HepG2 (cell line): Measurements from ENCODE around the gene FAM83G. TPM values are rescaled to one million over a fixed set of nuclear protein-coding genes. Genes with fewer than 3 reads are reported as not detected.

Experiments
- ATAC-seq: fragments of 200-7000 bp; cut with Tn5 transposase; 3 replicates; pipeline ENCODE4 v1.9.1; 2020; ENCODE audit warnings: mild to moderate bottlenecking, moderate library complexity
- BruUV-seq: library from RNA; stranded (reverse); fragments of 400-500 nt; replicated peaks from 2 replicates; lab custom pipeline; 2021; lab: Mats Ljungman, UMichigan
- CTCF ChIA-PET: fragments of 300-600 bp; formaldehyde crosslinking; extraction: SDS; loops from one replicate; lab custom pipeline; 2021; ENCODE audit warnings: low total read pairs, inconsistent platforms, low intra/inter-chr PET ratio; lab: Yijun Ruan, JAX
- POLR2A ChIA-PET: fragments of 350-600 bp; sonication (Branson Sonifier 250); formaldehyde crosslinking; loops from one replicate; lab custom pipeline; 2020; ENCODE audit warnings: antibody characterized with exemption, inconsistent platforms; lab: Yijun Ruan, JAX
- DNase-seq: peaks from one replicate; pipeline ENCODE4 v3.0.0-alpha.2; 2015; ENCODE audit warnings: low spot score
- FAIRE-seq: peaks from 3 replicates; lab custom pipeline; 2011; peaks lifted over from hg19 to GRCh38; lab: Jason Lieb, UNC
- H2AFZ ChIP-seq: one replicate; pipeline ENCODE4 v1.6.1; 2011; ENCODE audit warnings: low read length, inconsistent platforms
- H3K27ac ChIP-seq: fragments of 300-600 bp; 3 replicates; pipeline ENCODE4 v1.8.0; 2011; ENCODE audit warnings: mixed run types, mild to moderate bottlenecking, mixed read lengths, low read length, inconsistent platforms; ENCODE audit not compliant: insufficient read depth; ENCODE audit errors: extremely low read length
- H3K27me3 ChIP-seq, 2 experiments: fragments of 200-600 bp in 1 of 2; 2 replicates in 1 of 2; 3 replicates in 1 of 2; pipeline versions ENCODE4 v1.6.0 to v1.8.0; 2011; ENCODE audit warnings: low read length in 2 of 2, mild to moderate bottlenecking in 2 of 2, moderate library complexity in 2 of 2, inconsistent platforms in 1 of 2; ENCODE audit not compliant: insufficient read depth in 2 of 2, control insufficient read depth in 1 of 2
- H3K36me3 ChIP-seq, 2 experiments: fragments of 200-600 bp in 1 of 2; replicated peaks in 1 of 2; 2 replicates in 1 of 2; 3 replicates in 1 of 2; pipeline versions ENCODE4 v1.5.1 to v1.8.0; 2011; ENCODE audit warnings: low read length in 2 of 2, inconsistent platforms in 1 of 2; ENCODE audit not compliant: insufficient read depth in 2 of 2, control insufficient read depth in 1 of 2
- H3K4me1 ChIP-seq: 2 replicates; pipeline ENCODE4 v1.5.1; 2012; ENCODE audit warnings: low read length, inconsistent platforms; ENCODE audit not compliant: insufficient read depth
- H3K4me2 ChIP-seq: 2 replicates; pipeline ENCODE4 v1.6.0; 2011; ENCODE audit warnings: low read depth, low read length, inconsistent platforms
- H3K4me3 ChIP-seq, 3 experiments: fragments of 200-600 bp in 1 of 3; sonication (generic), shearing (Covaris generic) in 1 of 3; replicated peaks in 1 of 3; 2 replicates each; pipeline ENCODE4 v1.5.1; 2011 to 2016; ENCODE audit warnings: low read length in 3 of 3, inconsistent platforms in 2 of 3, low read depth in 2 of 3, mild to moderate bottlenecking in 2 of 3, control low read depth in 1 of 3, mixed read lengths in 1 of 3; ENCODE audit not compliant: insufficient read depth in 1 of 3
- H3K79me2 ChIP-seq: one replicate; pipeline ENCODE4 v1.6.1; 2011; ENCODE audit warnings: low read length, inconsistent platforms; ENCODE audit not compliant: insufficient read depth
- H3K9ac ChIP-seq: 2 replicates; pipeline ENCODE4 v1.6.0; 2011; ENCODE audit warnings: mild to moderate bottlenecking, low read depth, low read length, inconsistent platforms; ENCODE audit not compliant: insufficient read depth
- H3K9me3 ChIP-seq: 2 replicates; pipeline ENCODE4 v1.5.1; 2012; ENCODE audit warnings: mild to moderate bottlenecking, low read length
- H4K20me1 ChIP-seq: 2 replicates; pipeline ENCODE4 v1.6.0; 2011; ENCODE audit warnings: inconsistent platforms, mild to moderate bottlenecking, low read length, moderate library complexity; ENCODE audit not compliant: insufficient read depth
- CREB1 ChIP-seq, 2 experiments: fragments of 450-650 bp in 1 of 2; IDR thresholded peaks; 2 replicates each; pipeline ENCODE4 v1.6.1; 2016 to 2017; ENCODE audit warnings: control low read depth in 1 of 2, mild to moderate bottlenecking in 1 of 2, missing compliant biosample characterization in 1 of 2, missing genetic modification characterization in 1 of 2
- NFIC ChIP-seq: IDR thresholded peaks from 2 replicates; pipeline ENCODE4 v1.6.1; 2012; ENCODE audit warnings: mild to moderate bottlenecking, low read length, inconsistent platforms
- NR0B2 ChIP-seq: sonication (generic); formaldehyde crosslinking; IDR thresholded peaks from 2 replicates; pipeline ENCODE4 v1.4.0; 2020; ENCODE audit warnings: mild to moderate bottlenecking, missing genetic modification reagents
- ZBTB21 ChIP-seq: sonication (generic); formaldehyde crosslinking; IDR thresholded peaks from 2 replicates; pipeline ENCODE4 v1.4.0; 2020; ENCODE audit warnings: missing genetic modification reagents
- ZNF280D ChIP-seq: sonication (generic); formaldehyde crosslinking; IDR thresholded peaks from 2 replicates; pipeline ENCODE4 v1.5.1; 2020; ENCODE audit warnings: mild to moderate bottlenecking, missing genetic modification reagents
- ZNF687 ChIP-seq: sonication (generic); formaldehyde crosslinking; IDR thresholded peaks from 2 replicates; pipeline ENCODE4 v1.5.1; 2020; ENCODE audit warnings: mild to moderate bottlenecking, missing genetic modification reagents, moderate library complexity
- whole genome bisulfite sequencing: methylation state at CpG from one replicate; pipeline ENCODE4 v1.1.6; 2017; ENCODE audit warnings: low lambda C conversion rate; 5-methylcytosine and 5-hydroxymethylcytosine counted together
- in situ Hi-C: cut with HindIII; loops from 2 replicates; pipeline ENCODE4 v1.10.0; 2017; ENCODE audit warnings: low pct_unique_long_range_greater_than_20kb; ENCODE audit not compliant: extremely low pct_ligation_motif_present
- intact Hi-C: fragments of 100-400 bp; cut with micrococcal nuclease; formaldehyde crosslinking; loops from one replicate; pipeline ENCODE4 v1.10.0; 2022; ENCODE audit not compliant: unreplicated experiment
- polyA plus RNA-seq, 8 experiments: library from polyadenylated mRNA; depleted of rRNA in 3 of 8; stranded (reverse) in 7 of 8; unstranded in 1 of 8; fragments of >200 nt; fragmentation: Illumina TruSeq in 4 of 8; extraction: Trizol in 4 of 8; gene quantifications; 2 replicates each; pipeline versions ENCODE4 v1.2.1 to v1.2.3, GENCODE V29; 2011 to 2016; ENCODE audit warnings: low read depth in 4 of 8, missing spikeins in 1 of 8, mixed read lengths in 1 of 8; ENCODE audit not compliant: insufficient read depth in 1 of 8
- total RNA-seq, 5 experiments: library from RNA; depleted of rRNA; stranded (reverse); fragments of >200 nt; fragmentation: Illumina TruSeq; extraction: Trizol; gene quantifications; 2 replicates each; pipeline ENCODE4 v1.2.3, GENCODE V29; 2016; ENCODE audit warnings: low read depth in 1 of 5
- TF ChIP-seq, protein P1 (sequence below), 2 experiments: sonication (generic) in 1 of 2; formaldehyde crosslinking in 1 of 2; IDR thresholded peaks; 2 replicates each; pipeline versions ENCODE4 v1.4.0 to v1.6.1; 2018 to 2020; ENCODE audit warnings: missing genetic modification reagents in 2 of 2, borderline replicate concordance in 1 of 2, low read depth in 1 of 2, mild to moderate bottlenecking in 1 of 2, missing biosample characterization in 1 of 2
- TF ChIP-seq, protein P2 (sequence below): sonication (generic); formaldehyde crosslinking; IDR thresholded peaks from 2 replicates; pipeline ENCODE4 v1.4.0; 2020; ENCODE audit warnings: mild to moderate bottlenecking, low read depth, missing genetic modification reagents

Gene FAM83G
- total and polyA plus RNA-seq, 2 of the 13 experiments (the other 11 are each of a cell fraction or from before 2014, with no cell fraction given), result 13.7 to 18.6 TPM

DNA sequence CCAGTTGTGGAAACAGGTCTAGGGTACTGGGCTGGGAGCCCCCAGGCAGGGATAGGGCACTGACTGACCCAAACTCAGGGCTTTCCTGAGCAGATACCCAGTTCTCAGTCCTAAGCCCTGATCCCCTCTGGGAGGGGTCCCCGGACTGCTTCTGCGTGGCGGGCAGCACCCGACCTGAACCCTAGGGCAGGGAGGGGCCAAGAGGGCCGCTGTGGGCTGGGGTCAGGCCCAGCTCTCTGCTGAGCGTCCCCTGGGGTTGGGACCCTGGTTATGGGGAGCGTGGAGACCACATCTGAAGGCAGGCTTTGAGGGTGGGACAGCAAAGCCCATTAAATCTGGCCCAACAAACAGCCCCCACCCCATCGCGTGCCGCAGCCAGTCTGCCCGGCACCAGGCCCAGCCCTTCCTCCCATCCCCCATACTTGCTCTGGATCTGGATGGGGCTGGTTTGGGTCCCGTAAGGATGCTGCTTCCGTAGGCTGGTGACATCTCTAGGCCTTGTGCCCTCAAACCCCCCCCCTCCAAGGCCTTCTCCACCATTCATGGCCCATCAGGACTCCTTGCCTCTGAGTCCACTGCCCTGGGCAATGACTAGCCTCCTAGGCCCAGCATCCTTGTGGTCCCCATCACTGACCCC lies 691 bp upstream of the FAM83G start:
- Histone ChIP-seq H3K4me3 (peak overlapping the region; percentile 75 to 84 (median 77)), H3K4me2 (peak overlapping the region; percentile 100), H3K9me3 (no peaks in the 10 kb centered on the region), H3K27me3 (no peaks in the 10 kb centered on the region; a peak in 1 of 5 replicates), H2AFZ (no peak overlapping the region), H3K79me2 (peaks cover 32% of the 10 kb centered on the region), H4K20me1 (peaks cover 25% of the 10 kb centered on the region), H3K4me1 (peaks cover 75% of the 10 kb centered on the region), H3K9ac (peak overlapping the region; percentile 85), H3K36me3 (peaks cover 0 to 11% of the 10 kb centered on the region in 2 experiments), H3K27ac (peak overlapping the region; percentile 93)
- ATAC-seq (peak; percentile 30), FAIRE-seq (peak; percentile 28), DNase-seq (peak; percentile 41)
- in situ Hi-C loops (no loop called here), intact Hi-C loops (no loop called here)
- ChIA-PET CTCF (no interaction called here), POLR2A (interaction anchor here (1.1 to 3.4 kb wide), 11 partner anchors 8 to 86 kb away, joined by 3 to 27 read pairs (median 10); no protein-coding TSS in a partner anchor)
- TSS peak; percentile 97 for BruUV-seq
- WGBS, result 0% methylated on average over 2 of the region's 13 CpGs
- TF ChIP-seq ZNF280D (CRISPR knock-in tag) (0 out of 2 replicates have a peak, but pooled peaks have one; percentile 1), ZBTB21 (CRISPR knock-in tag) (no peak), NR0B2 (CRISPR knock-in tag) (no peak), NFIC (no peak), CREB1 (IDR thresholded peaks at IDR 0.05) (no peak), CREB1 (CRISPR knock-in tag; IDR thresholded peaks at IDR 0.05) (no peak), ZNF687 (CRISPR knock-in tag) (peak; percentile 61; the same call in 1 of the 2 replicates)
- TF ChIP-seq, protein P1, sequence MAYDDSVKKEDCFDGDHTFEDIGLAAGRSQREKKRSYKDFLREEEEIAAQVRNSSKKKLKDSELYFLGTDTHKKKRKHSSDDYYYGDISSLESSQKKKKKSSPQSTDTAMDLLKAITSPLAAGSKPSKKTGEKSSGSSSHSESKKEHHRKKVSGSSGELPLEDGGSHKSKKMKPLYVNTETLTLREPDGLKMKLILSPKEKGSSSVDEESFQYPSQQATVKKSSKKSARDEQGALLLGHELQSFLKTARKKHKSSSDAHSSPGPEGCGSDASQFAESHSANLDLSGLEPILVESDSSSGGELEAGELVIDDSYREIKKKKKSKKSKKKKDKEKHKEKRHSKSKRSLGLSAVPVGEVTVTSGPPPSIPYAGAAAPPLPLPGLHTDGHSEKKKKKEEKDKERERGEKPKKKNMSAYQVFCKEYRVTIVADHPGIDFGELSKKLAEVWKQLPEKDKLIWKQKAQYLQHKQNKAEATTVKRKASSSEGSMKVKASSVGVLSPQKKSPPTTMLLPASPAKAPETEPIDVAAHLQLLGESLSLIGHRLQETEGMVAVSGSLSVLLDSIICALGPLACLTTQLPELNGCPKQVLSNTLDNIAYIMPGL (CRISPR knock-in tag; IDR thresholded peaks at IDR 0.05; ENCODE audit: borderline replicate concordance in 1 of 2, low read depth in 1 of 2), result no peak
- TF ChIP-seq, protein P2, sequence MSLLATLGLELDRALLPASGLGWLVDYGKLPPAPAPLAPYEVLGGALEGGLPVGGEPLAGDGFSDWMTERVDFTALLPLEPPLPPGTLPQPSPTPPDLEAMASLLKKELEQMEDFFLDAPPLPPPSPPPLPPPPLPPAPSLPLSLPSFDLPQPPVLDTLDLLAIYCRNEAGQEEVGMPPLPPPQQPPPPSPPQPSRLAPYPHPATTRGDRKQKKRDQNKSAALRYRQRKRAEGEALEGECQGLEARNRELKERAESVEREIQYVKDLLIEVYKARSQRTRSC (CRISPR knock-in tag), result no peak
